WTC11 (cell line): ENCODE measurements around the gene DNAJB5. TPM values are rescaled to one million over a fixed set of nuclear protein-coding genes. Genes with fewer than 3 reads are reported as not detected.
"Not testable (repeated sequence)": the region's sequence is repeated elsewhere in the genome, so short reads cannot be mapped to it uniquely, and the experiment has no call there.

Experiments used
- ATAC-seq: fragments of 200-7000 bp; cut with Tn5 transposase; 2 replicates; pipeline ENCODE4 v1.10.0; 2021; ENCODE audit warnings: mild to moderate bottlenecking, moderate library complexity
- Bru-seq: library from RNA; stranded (reverse); fragments of 400-500 nt; gene quantifications from one replicate; lab custom pipeline; 2021; lab: Mats Ljungman, UMichigan
- CTCF ChIA-PET: fragments of 300-600 bp; sonication (Branson Sonifier 250); formaldehyde crosslinking; loops from one replicate; lab custom pipeline; 2021; ENCODE audit warnings: antibody characterized with exemption; lab: Charles Lee
- POLR2A ChIA-PET: fragments of 350-600 bp; sonication (Branson Sonifier 250); formaldehyde crosslinking; loops from one replicate; lab custom pipeline; 2021; ENCODE audit warnings: antibody characterized with exemption; lab: Charles Lee
- DNase-seq: peaks from one replicate; pipeline ENCODE4 v3.0.0; 2021; ENCODE audit warnings: low spot score
- H3K27ac Mint-ChIP-seq: 2 replicates; pipeline ENCODE4 v1.8.0; 2021; ENCODE audit warnings: mixed read lengths
- H3K27me3 Mint-ChIP-seq: 2 replicates; pipeline ENCODE4 v1.8.0; 2021; ENCODE audit warnings: low read depth, mild to moderate bottlenecking, moderate library complexity, mixed read lengths
- H3K36me3 Mint-ChIP-seq: 2 replicates; pipeline ENCODE4 v1.8.0; 2021; ENCODE audit warnings: mixed read lengths
- H3K4me1 Mint-ChIP-seq: 2 replicates; pipeline ENCODE4 v1.8.0; 2022; ENCODE audit warnings: mixed read lengths
- H3K4me3 Mint-ChIP-seq: 2 replicates; pipeline ENCODE4 v1.8.0; 2021; ENCODE audit warnings: mild to moderate bottlenecking, moderate library complexity, mixed read lengths
- H3K9me3 Mint-ChIP-seq: 2 replicates; pipeline ENCODE4 v1.8.0; 2021; ENCODE audit warnings: mixed read lengths
- CREM ChIP-seq: sonication (generic); formaldehyde crosslinking; IDR thresholded peaks from 2 replicates; pipeline ENCODE4 v1.8.1; 2022; ENCODE audit warnings: mild to moderate bottlenecking, missing genetic modification reagents, moderate library complexity
- EMX1 ChIP-seq: fragments of 250-450 bp; sonication (Bioruptor Pico); IDR thresholded peaks from 2 replicates; pipeline ENCODE4 v1.8.0; 2021; ENCODE audit warnings: mild to moderate bottlenecking
- ESRRA ChIP-seq: sonication (generic); formaldehyde crosslinking; IDR thresholded peaks from 2 replicates; pipeline ENCODE4 v1.8.1; 2022; ENCODE audit warnings: mild to moderate bottlenecking, missing genetic modification reagents, borderline replicate concordance
- FOXK1 ChIP-seq: sonication (generic); formaldehyde crosslinking; IDR thresholded peaks from 2 replicates; pipeline ENCODE4 v1.8.0; 2022; ENCODE audit warnings: mild to moderate bottlenecking, moderate library complexity, missing genetic modification reagents
- GABPB1 ChIP-seq: sonication (generic); formaldehyde crosslinking; IDR thresholded peaks from 2 replicates; pipeline ENCODE4 v1.8.1; 2023; ENCODE audit warnings: mild to moderate bottlenecking, missing genetic modification reagents
- JUN ChIP-seq: sonication (generic); formaldehyde crosslinking; IDR thresholded peaks from 2 replicates; pipeline ENCODE4 v1.8.0; 2023; ENCODE audit warnings: mild to moderate bottlenecking, missing genetic modification reagents
- MXD4 ChIP-seq: fragments of 250-450 bp; sonication (Bioruptor Pico); IDR thresholded peaks from 2 replicates; pipeline ENCODE4 v1.8.0; 2021; ENCODE audit warnings: mild to moderate bottlenecking, moderate library complexity, borderline replicate concordance
- NFE2L1 ChIP-seq: sonication (generic); formaldehyde crosslinking; IDR thresholded peaks from 2 replicates; pipeline ENCODE4 v1.8.1; 2023; ENCODE audit warnings: missing genetic modification reagents
- NFYB ChIP-seq: sonication (generic); formaldehyde crosslinking; conservative IDR thresholded peaks from 2 replicates; pipeline ENCODE4 v1.8.0; 2022; ENCODE audit warnings: low read depth, missing genetic modification reagents
- SOX15 ChIP-seq: fragments of 250-450 bp; sonication (Bioruptor Pico); IDR thresholded peaks from 2 replicates; pipeline ENCODE4 v1.9.0; 2021; ENCODE audit warnings: mild to moderate bottlenecking
- SP1 ChIP-seq: sonication (generic); formaldehyde crosslinking; conservative IDR thresholded peaks from 2 replicates; pipeline ENCODE4 v1.8.1; 2022; ENCODE audit warnings: missing genetic modification reagents
- TEAD1 ChIP-seq: sonication (generic); formaldehyde crosslinking; IDR thresholded peaks from 2 replicates; pipeline ENCODE4 v1.8.0; 2022; ENCODE audit warnings: mild to moderate bottlenecking, missing genetic modification reagents
- TEAD4 ChIP-seq: sonication (generic); formaldehyde crosslinking; IDR thresholded peaks from 2 replicates; pipeline ENCODE4 v1.8.0; 2022; ENCODE audit warnings: mild to moderate bottlenecking, missing genetic modification reagents
- long read RNA-seq, 3 experiments: library from RNA in 1 of 3; library from capped mRNA in 1 of 3; library from polyadenylated mRNA in 1 of 3; unstranded in 2 of 3; stranded (forward) in 1 of 3; transcript quantifications; one replicate each; pipeline ENCODE4 v2.0.0, GENCODE V29; 2021
- total RNA-seq: library from RNA; stranded (reverse); gene quantifications from 3 replicates; pipeline ENCODE4 v1.2.3, GENCODE V29; 2021
- TF ChIP-seq, protein P1 (sequence below): sonication (generic); formaldehyde crosslinking; IDR thresholded peaks from 2 replicates; pipeline ENCODE4 v1.8.0; 2022; ENCODE audit warnings: mild to moderate bottlenecking, missing genetic modification reagents
- TF ChIP-seq, protein P2 (sequence below): sonication (generic); formaldehyde crosslinking; IDR thresholded peaks from 2 replicates; pipeline ENCODE4 v1.8.1; 2022; ENCODE audit warnings: mild to moderate bottlenecking, moderate library complexity, missing genetic modification reagents
- TF ChIP-seq, protein P3 (sequence below): sonication (generic); formaldehyde crosslinking; IDR thresholded peaks from 2 replicates; pipeline ENCODE4 v1.8.1; 2023; ENCODE audit warnings: mild to moderate bottlenecking, missing genetic modification reagents, moderate library complexity
- TF ChIP-seq, protein P4 (sequence below): sonication (generic); formaldehyde crosslinking; IDR thresholded peaks from 2 replicates; pipeline ENCODE4 v1.8.0; 2022; ENCODE audit warnings: mild to moderate bottlenecking, missing genetic modification reagents
- TF ChIP-seq, protein P5 (sequence below): sonication (generic); formaldehyde crosslinking; IDR thresholded peaks from 2 replicates; pipeline ENCODE4 v1.8.1; 2022; ENCODE audit warnings: mild to moderate bottlenecking, missing genetic modification reagents, moderate library complexity, borderline replicate concordance

Gene DNAJB5
- 26.7 to 30.0 TPM (median 28.6 TPM) in 3 replicates for total RNA-seq
- percentile 84 among the genes with signal in this experiment for Bru-seq, nascent RNA
- long read RNA-seq, experiment 1, full-length matches to known transcripts: 80 of 105 reads
- long read RNA-seq, experiment 1, partial matches to known transcripts: 12 of 105 reads
- long read RNA-seq, experiment 1, other reads (novel, unspliced or antisense): 13 of 105 reads
- long read RNA-seq, experiment 2, full-length matches to known transcripts: 25 of 39 reads
- long read RNA-seq, experiment 2, partial matches to known transcripts: 5 of 39 reads
- long read RNA-seq, experiment 2, other reads (novel, unspliced or antisense): 9 of 39 reads
- long read RNA-seq, experiment 3, transcript DNAJB5-201 (4 exons, 2,391 nt): major isoform, 8 of 13 reads
- long read RNA-seq, experiment 3, partial matches to known transcripts: 1 of 13 reads
- long read RNA-seq, experiment 3, other reads (novel, unspliced or antisense): 2 of 13 reads

DNA sequence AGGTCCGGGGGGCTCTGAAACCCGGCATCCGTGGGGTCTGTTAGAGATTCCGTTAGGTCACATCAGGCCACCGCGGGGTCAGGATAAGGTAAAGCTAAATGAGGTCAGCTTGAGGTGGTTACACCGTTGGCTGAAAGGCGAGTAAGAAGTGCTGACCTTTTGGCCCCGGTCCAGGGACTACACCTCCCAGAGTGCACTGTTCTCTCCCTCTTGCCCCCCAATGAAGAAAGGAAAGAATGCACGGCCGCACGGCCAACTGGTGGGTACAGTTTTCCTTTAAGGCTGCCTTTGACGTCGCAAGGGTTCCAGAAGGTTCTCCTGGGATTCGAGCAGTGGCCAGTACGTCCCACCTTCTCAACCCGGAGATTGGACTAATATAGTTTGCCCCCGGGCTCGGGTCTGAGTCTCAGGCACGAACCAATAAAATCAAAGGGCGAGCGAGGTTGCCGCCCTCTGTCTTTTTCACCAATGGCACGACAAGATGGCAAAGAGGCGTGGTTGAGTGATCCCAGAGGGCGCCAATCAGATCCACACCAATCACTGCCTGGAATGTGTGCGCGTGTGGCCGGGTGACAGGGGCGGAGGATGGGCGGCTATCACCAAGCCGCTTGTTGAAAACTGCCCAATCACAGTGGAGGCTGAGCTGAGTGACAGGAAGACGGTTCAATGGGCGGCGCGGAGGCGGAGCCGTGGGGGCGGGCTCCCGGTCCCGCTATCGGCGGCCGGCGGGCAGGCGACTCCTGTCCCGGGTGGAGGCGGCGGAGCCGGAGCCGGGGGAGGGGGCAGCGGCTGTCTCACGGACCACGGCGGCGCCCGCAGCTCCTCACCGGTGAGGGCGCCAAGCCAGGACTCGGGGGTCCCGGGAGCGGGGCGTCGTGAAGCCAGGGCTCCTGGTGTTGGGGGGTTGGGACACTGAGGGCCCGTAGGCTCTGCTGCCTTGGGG, at the start of gene DNAJB5:
DNAJB5 (plus strand) TSS at position 743 of the 943 bp plus-strand sequence. CDS start 886 bp downstream, outside the sequence.
- H3K36me3 Mint-ChIP-seq: peaks cover 9% of the 10 kb centered on the region; the same call in 1 of the 2 replicates
- no peaks in the 10 kb centered on the region for H3K9me3 Mint-ChIP-seq
- peaks cover 4% of the 10 kb centered on the region for H3K27me3 Mint-ChIP-seq
- H3K4me1 Mint-ChIP-seq: peaks cover 60% of the 10 kb centered on the region
- ATAC-seq (peak; percentile 85), DNase-seq (peak; percentile 98)
- peak within 1 kb of the TSS; percentile 98 for H3K27ac Mint-ChIP-seq
- POLR2A ChIA-PET: interaction anchor here (0.9 to 3.4 kb wide), 8 partner anchors 11 to 127 kb away, joined by 3 to 10 read pairs (median 5); partner anchors contain the start of genes ATOSB, FANCG and VCP
- CTCF ChIA-PET: interaction anchor here (0.6 to 10.1 kb wide), 12 partner anchors 20 to 288 kb away, joined by 3 to 183 read pairs (median 7); partner anchors contain the start of genes PIGO, UNC13B and VCP
- peak within 1 kb of the TSS; percentile 82 for H3K4me3 Mint-ChIP-seq
- TF ChIP-seq TEAD4 (CRISPR knock-in tag): peak; percentile 93
- TF ChIP-seq NFYB (CRISPR knock-in tag): peak; percentile 97
- TF ChIP-seq, protein P1, sequence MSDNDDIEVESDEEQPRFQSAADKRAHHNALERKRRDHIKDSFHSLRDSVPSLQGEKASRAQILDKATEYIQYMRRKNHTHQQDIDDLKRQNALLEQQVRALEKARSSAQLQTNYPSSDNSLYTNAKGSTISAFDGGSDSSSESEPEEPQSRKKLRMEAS (CRISPR knock-in tag): peak; percentile 61; the same call in 1 of the 2 replicates
- TF ChIP-seq SP1: peak; percentile 98
- peak; percentile 97 for TF ChIP-seq TEAD1 (CRISPR knock-in tag)
- TF ChIP-seq GABPB1 (CRISPR knock-in tag): no peak
- TF ChIP-seq CREM (CRISPR knock-in tag): 0 out of 2 replicates have a peak, but pooled peaks have one; percentile 23
- TF ChIP-seq EMX1: no peak
- peak; percentile 72 for TF ChIP-seq FOXK1
- TF ChIP-seq, protein P2, sequence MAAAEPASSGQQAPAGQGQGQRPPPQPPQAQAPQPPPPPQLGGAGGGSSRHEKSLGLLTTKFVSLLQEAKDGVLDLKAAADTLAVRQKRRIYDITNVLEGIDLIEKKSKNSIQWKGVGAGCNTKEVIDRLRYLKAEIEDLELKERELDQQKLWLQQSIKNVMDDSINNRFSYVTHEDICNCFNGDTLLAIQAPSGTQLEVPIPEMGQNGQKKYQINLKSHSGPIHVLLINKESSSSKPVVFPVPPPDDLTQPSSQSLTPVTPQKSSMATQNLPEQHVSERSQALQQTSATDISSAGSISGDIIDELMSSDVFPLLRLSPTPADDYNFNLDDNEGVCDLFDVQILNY (CRISPR knock-in tag): 0 out of 2 replicates have a peak, but pooled peaks have one; percentile 33
- TF ChIP-seq, protein P3, sequence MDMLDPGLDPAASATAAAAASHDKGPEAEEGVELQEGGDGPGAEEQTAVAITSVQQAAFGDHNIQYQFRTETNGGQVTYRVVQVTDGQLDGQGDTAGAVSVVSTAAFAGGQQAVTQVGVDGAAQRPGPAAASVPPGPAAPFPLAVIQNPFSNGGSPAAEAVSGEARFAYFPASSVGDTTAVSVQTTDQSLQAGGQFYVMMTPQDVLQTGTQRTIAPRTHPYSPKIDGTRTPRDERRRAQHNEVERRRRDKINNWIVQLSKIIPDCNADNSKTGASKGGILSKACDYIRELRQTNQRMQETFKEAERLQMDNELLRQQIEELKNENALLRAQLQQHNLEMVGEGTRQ: 0 out of 2 replicates have a peak, but pooled peaks have one; percentile 3
- TF ChIP-seq JUN (CRISPR knock-in tag): no peak
- 0 out of 2 replicates have a peak, but pooled peaks have one; percentile 21 for TF ChIP-seq NFE2L1

DNA sequence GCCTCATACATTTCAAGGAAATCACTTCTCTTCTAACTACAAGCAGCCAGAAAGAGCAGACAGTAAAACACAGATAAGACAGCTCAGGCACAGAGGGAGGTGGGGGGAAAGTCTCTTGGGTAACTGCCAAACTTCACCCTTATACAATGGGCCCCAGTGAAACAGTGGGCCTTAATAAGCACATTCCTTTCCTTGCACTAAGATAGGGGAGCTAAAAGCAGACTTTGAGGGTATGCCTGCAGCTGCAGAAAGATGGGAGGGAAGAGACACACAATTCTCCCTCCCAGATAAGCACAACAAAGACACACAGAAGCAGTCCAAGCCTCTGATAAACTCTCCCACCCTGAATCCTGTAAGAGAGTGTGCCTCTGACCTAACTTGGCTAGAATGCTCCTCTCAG, 49.6 kb upstream of the DNAJB5 start:
- H3K36me3 Mint-ChIP-seq, H3K27ac Mint-ChIP-seq, H3K27me3 Mint-ChIP-seq, H3K4me3 Mint-ChIP-seq, DNase-seq, H3K9me3 Mint-ChIP-seq, POLR2A ChIA-PET, ATAC-seq: not testable (repeated sequence)
- peaks cover 14% of the 10 kb centered on the region for H3K4me1 Mint-ChIP-seq
- CTCF ChIA-PET: interaction anchor here (1.0 to 1.9 kb wide), 2 partner anchors 11 to 179 kb away, joined by 3 to 7 read pairs; no protein-coding TSS in a partner anchor

DNA sequence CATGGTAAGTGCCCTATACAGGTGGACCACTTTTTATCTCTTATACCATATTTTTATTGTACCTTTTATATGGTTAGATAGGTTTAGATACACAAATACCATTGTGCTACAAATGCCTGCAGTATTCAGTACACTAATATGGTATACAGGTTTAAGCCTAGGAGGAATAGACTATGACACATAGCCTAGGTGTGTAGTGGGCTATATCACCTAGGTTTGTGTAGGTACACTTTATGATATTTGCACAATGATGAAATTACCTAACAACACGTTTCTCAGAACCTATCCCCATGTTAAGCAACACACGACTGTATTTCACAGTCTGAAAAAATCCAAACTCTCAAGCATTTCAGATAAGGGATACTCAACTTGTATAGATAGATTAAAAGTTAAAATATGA, 41.1 kb upstream of the DNAJB5 start:
- ATAC-seq (no peak), DNase-seq (no peak)
- Mint-ChIP-seq H3K4me3 (no peak overlapping the region), H3K4me1 (no peaks in the 10 kb centered on the region), H3K9me3 (no peaks in the 10 kb centered on the region), H3K27me3 (peaks cover 5% of the 10 kb centered on the region), H3K36me3 (no peaks in the 10 kb centered on the region), H3K27ac (no peak overlapping the region)
- TF ChIP-seq FOXK1 (no peak), ESRRA (CRISPR knock-in tag) (no peak), MXD4 (no peak), SOX15 (no peak)
- TF ChIP-seq, protein P4, sequence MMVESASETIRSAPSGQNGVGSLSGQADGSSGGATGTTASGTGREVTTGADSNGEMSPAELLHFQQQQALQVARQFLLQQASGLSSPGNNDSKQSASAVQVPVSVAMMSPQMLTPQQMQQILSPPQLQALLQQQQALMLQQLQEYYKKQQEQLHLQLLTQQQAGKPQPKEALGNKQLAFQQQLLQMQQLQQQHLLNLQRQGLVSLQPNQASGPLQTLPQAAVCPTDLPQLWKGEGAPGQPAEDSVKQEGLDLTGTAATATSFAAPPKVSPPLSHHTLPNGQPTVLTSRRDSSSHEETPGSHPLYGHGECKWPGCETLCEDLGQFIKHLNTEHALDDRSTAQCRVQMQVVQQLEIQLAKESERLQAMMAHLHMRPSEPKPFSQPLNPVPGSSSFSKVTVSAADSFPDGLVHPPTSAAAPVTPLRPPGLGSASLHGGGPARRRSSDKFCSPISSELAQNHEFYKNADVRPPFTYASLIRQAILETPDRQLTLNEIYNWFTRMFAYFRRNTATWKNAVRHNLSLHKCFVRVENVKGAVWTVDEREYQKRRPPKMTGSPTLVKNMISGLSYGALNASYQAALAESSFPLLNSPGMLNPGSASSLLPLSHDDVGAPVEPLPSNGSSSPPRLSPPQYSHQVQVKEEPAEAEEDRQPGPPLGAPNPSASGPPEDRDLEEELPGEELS (CRISPR knock-in tag): no peak
- TF ChIP-seq, protein P5, sequence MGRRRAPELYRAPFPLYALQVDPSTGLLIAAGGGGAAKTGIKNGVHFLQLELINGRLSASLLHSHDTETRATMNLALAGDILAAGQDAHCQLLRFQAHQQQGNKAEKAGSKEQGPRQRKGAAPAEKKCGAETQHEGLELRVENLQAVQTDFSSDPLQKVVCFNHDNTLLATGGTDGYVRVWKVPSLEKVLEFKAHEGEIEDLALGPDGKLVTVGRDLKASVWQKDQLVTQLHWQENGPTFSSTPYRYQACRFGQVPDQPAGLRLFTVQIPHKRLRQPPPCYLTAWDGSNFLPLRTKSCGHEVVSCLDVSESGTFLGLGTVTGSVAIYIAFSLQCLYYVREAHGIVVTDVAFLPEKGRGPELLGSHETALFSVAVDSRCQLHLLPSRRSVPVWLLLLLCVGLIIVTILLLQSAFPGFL (CRISPR knock-in tag): no peak
- ChIA-PET CTCF (no interaction called here), POLR2A (no interaction called here)
